GM20000 (cell line): ENCODE data around the gene RDH12.

Experiments used
- DNase-seq: peaks from one replicate; pipeline ENCODE4 v3.0.0; 2012; ENCODE audit warnings: low spot score
- CTCF ChIP-seq: IDR thresholded peaks from 2 replicates; pipeline ENCODE4 v1.5.1; 2012; ENCODE audit warnings: mild to moderate bottlenecking, control low read depth; ENCODE audit errors: extremely low read depth, missing control alignments

RDH12 gene

DNA sequence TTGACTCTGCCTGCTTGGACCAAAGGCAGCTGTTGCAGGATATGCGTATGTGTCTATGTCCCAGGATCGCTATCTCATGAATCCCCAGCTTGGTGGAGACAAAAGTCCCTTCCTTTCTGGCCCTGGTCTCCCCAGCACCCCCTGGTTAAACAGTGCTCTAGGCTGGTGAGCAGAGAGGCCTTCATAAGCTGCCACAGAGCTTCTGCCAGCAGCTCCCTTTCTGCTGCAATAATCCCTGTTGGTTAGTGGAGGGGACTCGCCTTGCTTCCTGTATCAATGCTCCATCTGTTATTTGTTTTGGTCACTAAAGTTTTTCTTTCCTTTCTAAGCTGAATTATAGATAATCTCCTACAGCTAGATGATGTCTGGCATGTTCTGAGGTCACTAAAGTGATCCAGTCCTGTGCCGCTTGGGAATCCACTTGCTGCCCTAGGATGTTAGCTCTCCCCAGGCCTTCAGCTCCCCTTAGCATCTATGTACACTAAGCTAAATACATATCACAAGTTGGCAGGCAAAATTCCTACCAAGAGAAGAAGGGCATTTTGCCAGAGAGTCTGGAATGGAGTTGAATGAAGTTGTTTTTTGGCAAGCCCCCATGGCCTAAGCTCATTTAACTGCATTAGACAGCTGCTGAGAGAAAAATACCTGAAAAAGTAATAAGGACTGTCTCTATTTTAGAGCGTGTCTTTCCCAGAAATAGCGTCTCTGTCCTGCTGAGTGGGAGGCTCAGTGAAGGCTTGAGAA, 47.8 kb downstream of the RDH12 start:
- no peak for TF ChIP-seq CTCF
- no peak for DNase-seq

- no peak for TF ChIP-seq CTCF
- no peak for DNase-seq
Measured at GRCh38 chr14:67756496-67756895, 54.8 kb downstream of the RDH12 start.

DNA sequence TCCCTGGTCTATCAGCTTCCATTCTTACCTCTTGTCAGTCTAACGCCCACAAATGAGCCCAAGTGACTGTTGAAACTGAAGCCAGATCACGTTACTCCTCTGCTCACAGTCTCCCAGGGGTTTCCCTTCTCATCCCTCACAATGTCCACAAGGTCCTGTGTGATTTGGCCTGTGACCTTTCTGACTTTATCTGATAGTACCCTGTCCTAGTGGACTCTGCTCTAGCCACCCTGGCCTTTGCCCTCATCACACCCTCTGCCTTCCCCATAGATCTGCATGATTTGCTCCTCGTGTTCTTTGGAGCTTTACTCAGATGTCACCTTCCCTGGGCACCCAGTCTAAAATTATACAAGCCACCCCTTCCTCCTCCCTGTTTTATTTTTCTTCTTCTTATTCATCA, 55.5 kb downstream of the RDH12 start:
- no peak for TF ChIP-seq CTCF
- DNase-seq: no peak

GRCh38 chr14:67759916-67760315, 58.2 kb downstream of the RDH12 start:
- TF ChIP-seq CTCF: no peak
- no peak for DNase-seq

GRCh38 chr14:67762051-67762450, 60.4 kb downstream of the RDH12 start:
- TF ChIP-seq CTCF: no peak

GRCh38 chr14:67763158-67763822, 61.6 kb downstream of the RDH12 start:
- no peak for DNase-seq
- no peak for TF ChIP-seq CTCF

More at GRCh38 chr14:67762051-67762450, 60.4 kb downstream of the RDH12 start:
- no peak for DNase-seq

DNA sequence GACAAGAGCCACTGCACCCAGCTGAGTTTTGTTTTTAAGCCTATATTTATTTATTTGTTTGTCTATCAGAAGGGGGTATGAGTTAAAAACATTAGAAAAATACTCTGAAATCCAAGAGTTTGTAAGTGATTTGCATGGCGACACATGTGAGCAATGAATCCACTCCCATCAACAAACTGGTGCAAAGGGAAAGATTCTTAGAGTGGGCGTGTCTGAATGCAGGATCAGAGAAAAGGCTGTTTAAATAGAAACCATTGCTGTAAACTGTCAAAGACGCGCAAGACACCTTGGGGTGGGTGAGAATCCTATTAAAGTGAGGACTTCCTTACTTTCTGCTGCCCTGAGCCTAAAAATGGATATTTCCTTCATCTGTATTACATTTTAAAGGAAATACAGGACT, 62.8 kb downstream of the RDH12 start:
- no peak for DNase-seq
- no peak for TF ChIP-seq CTCF
